GM18858 (cell line): Measurements from ENCODE around the gene SCN1B.
"Not testable (repeated sequence)": the region's sequence is repeated elsewhere in the genome, so short reads cannot be mapped to it uniquely, and the experiment has no call there.

Source experiments
- ATAC-seq: cut with Tn5 transposase; IDR thresholded peaks from one replicate; pipeline ENCODE4 v1.9.1; 2021; ENCODE audit not compliant: unreplicated experiment

SCN1B gene

GRCh38 chr19:35000647-35001501 lies 29.4 kb upstream of the SCN1B start:
- no peak for ATAC-seq

GRCh38 chr19:35002037-35002535 lies 28.2 kb upstream of the SCN1B start:
- no peak for ATAC-seq

GRCh38 chr19:35004517-35005255 lies 25.6 kb upstream of the SCN1B start:
- no peak for ATAC-seq

- no peak for ATAC-seq
These were observed 24.9 kb upstream of the SCN1B start for GRCh38 chr19:35005256-35005977.

GRCh38 chr19:35006007-35006341 lies 24.3 kb upstream of the SCN1B start:
- ATAC-seq, result not testable (repeated sequence)

- no peak for ATAC-seq
These were observed 23.8 kb upstream of the SCN1B start for GRCh38 chr19:35006342-35006998.

- no peak for ATAC-seq
These were observed 23.3 kb upstream of the SCN1B start for GRCh38 chr19:35006999-35007365.

- not testable (repeated sequence) for ATAC-seq
These were observed 22.8 kb upstream of the SCN1B start for GRCh38 chr19:35007427-35007826.

- no peak for ATAC-seq
These were observed 21.4 kb upstream of the SCN1B start for GRCh38 chr19:35008891-35009341.

GRCh38 chr19:35009424-35010415 lies 20.6 kb upstream of the SCN1B start:
- no peak for ATAC-seq

- ATAC-seq, result no peak
These were observed 19.1 kb upstream of the SCN1B start for GRCh38 chr19:35011091-35011689.

- no peak for ATAC-seq
These were observed 18.3 kb upstream of the SCN1B start for GRCh38 chr19:35011737-35012682.

- no peak for ATAC-seq
These were observed 17.0 kb upstream of the SCN1B start for GRCh38 chr19:35013041-35013819.

- ATAC-seq, result no peak
These were observed 16.2 kb upstream of the SCN1B start for GRCh38 chr19:35013820-35014754.

- not testable (repeated sequence) for ATAC-seq
These were observed 15.5 kb upstream of the SCN1B start for GRCh38 chr19:35014774-35015173.

GRCh38 chr19:35015270-35015953 lies 14.9 kb upstream of the SCN1B start:
- ATAC-seq, result no peak
